GM12878 (cell line): Measurements from ENCODE around the gene AFTPH.

Experiments used
- CTCF ChIP-seq, 3 experiments: IDR thresholded peaks in 2 of 3; conservative IDR thresholded peaks in 1 of 3; 2 replicates each; pipeline ENCODE4 v1.5.1; 2011; ENCODE audit warnings: low read depth in 3 of 3, low read length in 3 of 3, mild to moderate bottlenecking in 3 of 3, control low read depth in 2 of 3, moderate library complexity in 2 of 3, inconsistent platforms in 1 of 3, mixed read lengths in 1 of 3; ENCODE audit not compliant: control insufficient read depth in 2 of 3, insufficient read depth in 1 of 3; ENCODE audit errors: extremely low read depth in 1 of 3
- ELK1 ChIP-seq: IDR thresholded peaks from 2 replicates; pipeline ENCODE4 v1.6.1; 2012; ENCODE audit warnings: low read depth, low read length, improper control_type of control experiment
- POLR2A ChIP-seq: IDR thresholded peaks from 2 replicates; pipeline ENCODE4 v1.6.1; 2011; ENCODE audit warnings: low read depth, mild to moderate bottlenecking, low read length
- RAD21 ChIP-seq: IDR thresholded peaks from 2 replicates; pipeline ENCODE4 v1.6.1; 2011; ENCODE audit warnings: mild to moderate bottlenecking, low read depth, low read length, moderate library complexity; ENCODE audit not compliant: insufficient read depth
- RB1 ChIP-seq: fragments of 450-650 bp; formaldehyde crosslinking; IDR thresholded peaks from 2 replicates; pipeline ENCODE4 v1.6.1; 2017; ENCODE audit warnings: mild to moderate bottlenecking, borderline replicate concordance
- RBBP5 ChIP-seq: fragments of 200-600 bp; sonication (generic); conservative IDR thresholded peaks from 2 replicates; pipeline ENCODE4 v1.6.1; 2016
- SREBF2 ChIP-seq: IDR thresholded peaks from 2 replicates; pipeline ENCODE4 v1.6.1; 2012; ENCODE audit warnings: mild to moderate bottlenecking, low read length
- TAF1 ChIP-seq: IDR thresholded peaks from 2 replicates; pipeline ENCODE4 v1.6.1; 2011; ENCODE audit warnings: mild to moderate bottlenecking, low read depth, low read length, borderline replicate concordance

- TF ChIP-seq ELK1 (no peak), POLR2A (no peak), CTCF (IDR thresholded peaks at IDR 0.05 in 2 of 3, conservative IDR thresholded peaks at IDR 0.05 in 1 of 3; ENCODE audit: control insufficient read depth in 2 of 3, extremely low read depth in 1 of 3, insufficient read depth in 1 of 3, low read depth in 3 of 3, low read length in 3 of 3) (no peak), RB1 (no peak), RAD21 (no peak), SREBF2 (no peak), RBBP5 (no peak), TAF1 (no peak)
These were observed 9.0 kb upstream of the AFTPH start for GRCh38 chr2:64515086-64515485.
